GM12878 (cell line): ENCODE results near the gene LDHAL6B. TPM values are rescaled to one million over a fixed set of nuclear protein-coding genes. Genes with fewer than 3 reads are reported as not detected.

Source experiments
- ATAC-seq: fragments of 200-7000 bp; cut with Tn5 transposase; 3 replicates; pipeline ENCODE4 v1.9.1; 2020; ENCODE audit warnings: mild to moderate bottlenecking, moderate library complexity
- BruUV-seq: library from RNA; stranded (reverse); fragments of 400-500 nt; replicated peaks from 2 replicates; lab custom pipeline; 2021; lab: Mats Ljungman, UMichigan
- CTCF ChIA-PET: fragments of 300-600 bp; sonication (Branson Sonifier 250); formaldehyde crosslinking; extraction: SDS; loops from one replicate; lab custom pipeline; 2021; ENCODE audit warnings: inconsistent platforms; lab: Yijun Ruan, JAX
- POLR2A ChIA-PET: fragments of 350-600 bp; formaldehyde crosslinking; extraction: SDS; loops from one replicate; lab custom pipeline; 2021; ENCODE audit warnings: inconsistent platforms; lab: Charles Lee
- RAD21 ChIA-PET: fragments of 300-600 bp; sonication (Branson Sonifier 250); formaldehyde crosslinking; loops from one replicate; lab custom pipeline; 2023; ENCODE audit warnings: antibody characterized with exemption; ENCODE audit not compliant: unreplicated experiment; lab: Charles Lee
- SMC1A ChIA-PET: fragments of 300-600 bp; sonication (Branson Sonifier 250); formaldehyde crosslinking; loops from one replicate; lab custom pipeline; 2023; ENCODE audit not compliant: unreplicated experiment, uncharacterized antibody; lab: Charles Lee
- DNase-seq: peaks from one replicate; pipeline ENCODE4 v3.0.0-alpha.2; 2011; ENCODE audit warnings: low read depth, low spot score
- FAIRE-seq: peaks from 3 replicates; lab custom pipeline; 2011; peaks lifted over from hg19 to GRCh38; lab: Jason Lieb, UNC
- H2AFZ ChIP-seq: 2 replicates; pipeline ENCODE4 v1.6.0; 2011; ENCODE audit warnings: low read depth, low read length, control low read depth; ENCODE audit not compliant: control insufficient read depth
- H3K27ac ChIP-seq: 2 replicates; pipeline ENCODE4 v1.5.1; 2011; ENCODE audit warnings: control low read depth; ENCODE audit not compliant: control insufficient read depth, insufficient read depth
- H3K27me3 ChIP-seq, 2 experiments: replicated peaks in 1 of 2; 2 replicates each; pipeline versions ENCODE4 v1.6.0 to v1.6.1; 2011; ENCODE audit warnings: low read length in 1 of 2; ENCODE audit not compliant: control insufficient read depth in 2 of 2, insufficient read depth in 2 of 2
- H3K36me3 ChIP-seq, 2 experiments: 2 replicates each; pipeline ENCODE4 v1.5.1; 2011; ENCODE audit warnings: low read length in 1 of 2; ENCODE audit not compliant: control insufficient read depth in 2 of 2, insufficient read depth in 2 of 2
- H3K4me1 ChIP-seq: 2 replicates; pipeline ENCODE4 v1.6.1; 2011; ENCODE audit warnings: mild to moderate bottlenecking, low read length, moderate library complexity, mixed read lengths; ENCODE audit not compliant: control insufficient read depth, insufficient read depth
- H3K4me2 ChIP-seq: 2 replicates; pipeline ENCODE4 v1.6.0; 2011; ENCODE audit warnings: control low read depth; ENCODE audit not compliant: control insufficient read depth, insufficient read depth
- H3K4me3 ChIP-seq: fragments of 200-600 bp; sonication (generic); 2 replicates; pipeline ENCODE4 v1.5.1; 2016
- H3K79me2 ChIP-seq: 2 replicates; pipeline ENCODE4 v1.6.0; 2011; ENCODE audit warnings: low read length; ENCODE audit not compliant: control insufficient read depth, insufficient read depth
- H3K9ac ChIP-seq: 2 replicates; pipeline ENCODE4 v1.8.0; 2011; ENCODE audit warnings: low read length, control low read depth, mixed read lengths; ENCODE audit not compliant: control insufficient read depth, insufficient read depth
- H3K9me3 ChIP-seq: replicated peaks from 3 replicates; pipeline ENCODE4 v1.5.1; 2011; ENCODE audit warnings: mild to moderate bottlenecking, low read length; ENCODE audit not compliant: control insufficient read depth, insufficient read depth
- H4K20me1 ChIP-seq: 2 replicates; pipeline ENCODE4 v1.6.0; 2011; ENCODE audit not compliant: control insufficient read depth, insufficient read depth
- GATAD2B ChIP-seq: fragments of 450-650 bp; conservative IDR thresholded peaks from 2 replicates; pipeline ENCODE4 v1.6.1; 2017; ENCODE audit warnings: low read depth, mild to moderate bottlenecking, moderate library complexity
- POLR2AphosphoS5 ChIP-seq: IDR thresholded peaks from 2 replicates; pipeline ENCODE4 v1.6.1; 2011; ENCODE audit warnings: mild to moderate bottlenecking, low read length, inconsistent platforms
- SMC3 ChIP-seq: IDR thresholded peaks from 2 replicates; pipeline ENCODE4 v1.6.1; 2011; ENCODE audit warnings: low read length, improper control_type of control experiment, borderline replicate concordance
- ZNF622 ChIP-seq: fragments of 450-650 bp; IDR thresholded peaks from 2 replicates; pipeline ENCODE4 v1.6.1; 2017; ENCODE audit warnings: mild to moderate bottlenecking, inconsistent platforms
- WGBS: methylation state at CpG from one replicate; pipeline ENCODE4 v1.1.6; 2016; ENCODE audit warnings: low lambda C conversion rate; ENCODE audit not compliant: insufficient replicate concordance, insufficient coverage; ENCODE audit errors: missing lambda C conversion rate; 5-methylcytosine and 5-hydroxymethylcytosine counted together
- in situ Hi-C: fragments of 300-500 bp; cut with MboI; formaldehyde crosslinking; loops from 9 replicates; pipeline ENCODE4 v1.14.3; 2018; ENCODE audit warnings: mixed read lengths
- intact Hi-C: fragments of 100-400 bp; cut with micrococcal nuclease; formaldehyde crosslinking; loops from one replicate; pipeline ENCODE4 v1.14.2; 2022; ENCODE audit not compliant: unreplicated experiment
- polyA plus RNA-seq, 11 experiments: library from polyadenylated mRNA; depleted of rRNA in 4 of 11; unstranded in 6 of 11; stranded (reverse) in 5 of 11; fragments of >200 nt; fragmentation: Nextera tagmentation in 4 of 11; fragmentation: Illumina TruSeq in 1 of 11; extraction: Ambion mirVana in 4 of 11; extraction: Trizol in 1 of 11; gene quantifications; 1 replicate in 1 of 11; 2 replicates in 10 of 11; pipeline versions ENCODE4 v1.2.1 to v1.2.3, GENCODE V29; 2011 to 2016; ENCODE audit warnings: inconsistent platforms in 2 of 11, missing spikeins in 2 of 11, low read depth in 1 of 11
- total RNA-seq, 4 experiments: library from RNA; depleted of rRNA in 3 of 4; stranded (reverse); fragments of >200 nt in 3 of 4; fragmentation: Illumina TruSeq in 1 of 4; extraction: Trizol in 1 of 4; gene quantifications; 2 replicates each; pipeline versions ENCODE4 v1.2.1 to v1.2.3, GENCODE V29; 2013 to 2021

The LDHAL6B gene
- total and polyA plus RNA-seq, 10 of the 15 experiments (the other 5 are each of a cell fraction or from before 2014, with no cell fraction given) = 0.33 to 0.66 TPM; not detected in 8

DNA sequence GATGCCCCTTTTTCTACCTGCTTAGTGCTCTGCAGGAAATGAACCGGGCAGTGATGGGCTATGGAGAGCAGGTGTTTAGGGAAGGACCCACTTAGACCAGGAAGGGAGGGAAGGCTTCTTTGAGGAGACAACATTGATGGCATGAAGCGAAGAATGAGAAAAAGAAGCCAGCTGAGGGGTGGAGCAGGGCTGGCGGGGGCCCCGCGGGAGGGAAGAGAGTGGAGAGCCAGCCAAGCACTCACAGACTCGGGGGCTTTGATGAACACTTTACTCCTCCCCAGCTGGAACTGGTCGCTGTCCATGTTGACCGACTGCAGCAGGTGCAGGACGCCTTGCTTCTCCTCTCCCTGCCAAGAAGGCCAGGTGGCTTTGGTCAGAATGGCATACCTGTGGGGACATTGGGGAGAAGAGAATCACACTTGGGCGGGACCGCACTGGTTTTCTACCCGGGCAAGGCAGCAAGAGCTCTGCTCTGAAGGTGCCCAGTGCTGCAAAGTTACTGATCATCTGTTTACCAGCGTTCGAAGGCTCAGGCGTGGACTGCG lies 28.4 kb upstream of the LDHAL6B start:
- DNase-seq (no peak), FAIRE-seq (no peak), ATAC-seq (no peak)
- ChIA-PET CTCF (interaction anchor here (3.1 kb wide), 1 partner anchor 69 kb away, joined by 7 read pairs; no protein-coding TSS in a partner anchor), RAD21 (interaction anchor here (0.9 kb wide), 1 partner anchor 69 kb away, joined by 3 read pairs; no protein-coding TSS in a partner anchor), SMC1A (interaction anchor here (1.3 to 2.1 kb wide), 2 partner anchors 221 to 235 kb away, joined by 5 to 6 read pairs; no protein-coding TSS in a partner anchor)
- in situ Hi-C loops (no loop called here), intact Hi-C loops (no loop called here)
- Histone ChIP-seq H3K4me2 (no peak overlapping the region), H3K4me3 (no peak overlapping the region), H2AFZ (no peak overlapping the region), H4K20me1 (no peaks in the 10 kb centered on the region), H3K9ac (no peak overlapping the region), H3K36me3 (peaks cover 15 to 43% of the 10 kb centered on the region in 2 experiments), H3K27me3 (no peaks in the 10 kb centered on the region), H3K9me3 (peaks cover 6% of the 10 kb centered on the region; the same call in 2 of the 3 replicates)
- WGBS = 95% methylated on average over 15 of the region's 16 CpGs
- TF ChIP-seq SMC3 (no peak), ZNF622 (no peak)
- TF ChIP-seq, all 136 proteins: peak for 0
- no peak overlapping the region for H3K27ac ChIP-seq
- H3K4me1 ChIP-seq = no peaks in the 10 kb centered on the region; the same call in 1 of the 2 replicates
- H3K79me2 ChIP-seq = no peaks in the 10 kb centered on the region
- BruUV-seq = no TSS peak
- POLR2A ChIA-PET = no interaction called here

- FAIRE-seq (no peak), DNase-seq (no peak)
- Histone ChIP-seq H3K4me2 (no peak overlapping the region), H3K36me3 (peaks cover 14 to 41% of the 10 kb centered on the region in 2 experiments), H3K9me3 (peaks cover 8% of the 10 kb centered on the region; the same call in 2 of the 3 replicates)
- in situ Hi-C loops = no loop called here
- SMC1A ChIA-PET = interaction anchor here (0.9 kb wide), 1 partner anchor 325 kb away, joined by 3 read pairs; no protein-coding TSS in a partner anchor
- TF ChIP-seq GATAD2B (no peak), POLR2AphosphoS5 (0 out of 2 replicates have a peak, but pooled peaks have one; percentile 6)
- TF ChIP-seq, all 136 proteins: peak for 1
- CTCF ChIA-PET = interaction anchor here (1.4 to 3.1 kb wide), 2 partner anchors 67 to 73 kb away, joined by 3 to 7 read pairs; no protein-coding TSS in a partner anchor
- H3K9ac ChIP-seq = no peak overlapping the region
- H3K27me3 ChIP-seq = no peaks in the 10 kb centered on the region
- RAD21 ChIA-PET = no interaction called here
- ATAC-seq = no peak
- no TSS peak for BruUV-seq
- no peaks in the 10 kb centered on the region for H4K20me1 ChIP-seq
- intact Hi-C loops = no loop called here
- H3K27ac ChIP-seq = no peak overlapping the region
- POLR2A ChIA-PET = no interaction called here
- H2AFZ ChIP-seq = no peak overlapping the region
- no peak overlapping the region for H3K4me3 ChIP-seq
- H3K79me2 ChIP-seq = no peaks in the 10 kb centered on the region
- no peaks in the 10 kb centered on the region; the same call in 1 of the 2 replicates for H3K4me1 ChIP-seq
- 98% methylated on average over 5 of the region's 5 CpGs for WGBS
These were observed 26.9 kb upstream of the LDHAL6B start for GRCh38 chr15:59179717-59180116.
